Pancreas (tissue), 10 donors: Measurements from ENCODE around the gene CRIM1. TPM values are rescaled to one million over a fixed set of nuclear protein-coding genes. Genes with fewer than 3 reads are reported as not detected.

Source experiments
- ATAC-seq, 4 donors: fragments of 200-7000 bp; cut with Tn5 transposase; one replicate each; pipeline versions ENCODE4 v1.8.0 to v1.9.1; 2020; ENCODE audit warnings: mild to moderate bottlenecking in 4 of 4, moderate library complexity in 4 of 4
- DNase-seq, 6 donors: peaks; one replicate each; pipeline ENCODE4 v3.0.0-alpha.2; 2020
- FAIRE-seq: peaks from 2 replicates; lab custom pipeline; 2012; peaks lifted over from hg19 to GRCh38; lab: Jason Lieb, UNC
- H3K27ac ChIP-seq, 4 donors: fragments of 200-600 bp; sonication (generic); 1 replicate in 3 of 4; 2 replicates in 1 of 4; pipeline versions ENCODE4 v1.5.0 to v1.8.0; 2020
- H3K27me3 ChIP-seq, 4 donors: fragments of 200-600 bp; one replicate each; pipeline ENCODE4 v1.8.0; 2021
- H3K36me3 ChIP-seq, 3 donors: fragments of 200-600 bp; sonication (generic) in 1 of 3; one replicate each; pipeline versions ENCODE4 v1.5.0 to v1.8.0; 2020 to 2021
- H3K4me1 ChIP-seq, 3 donors: fragments of 200-600 bp; one replicate each; pipeline ENCODE4 v1.8.0; 2021
- H3K4me3 ChIP-seq, 4 donors: fragments of 200-600 bp; sonication (generic) in 2 of 4; one replicate each; pipeline versions ENCODE4 v1.5.0 to v1.8.0; 2020 to 2021
- H3K9me3 ChIP-seq, 4 donors: fragments of 200-600 bp; one replicate each; pipeline ENCODE4 v1.8.0; 2021
- CTCF ChIP-seq, 4 donors: fragments of 200-600 bp; sonication (generic) in 3 of 4; IDR thresholded peaks; one replicate each; pipeline versions ENCODE4 v1.5.0 to v1.8.0; 2021; ENCODE audit warnings: antibody characterized with exemption in 4 of 4
- WGBS, 2 donors: extraction: QIAGEN DNeasy Blood & Tissue Kit; methylation state at CpG; one replicate each; pipeline ENCODE4 v1.1.7; 2013; 5-methylcytosine and 5-hydroxymethylcytosine counted together
- intact Hi-C, 3 donors: fragments of 100-400 bp; cut with DNase I; formaldehyde crosslinking; loops; one replicate each; pipeline versions ENCODE4 v1.11.1 to v1.14.2; 2022
- polyA plus RNA-seq, 2 donors: library from polyadenylated mRNA; stranded (reverse); fragments of 200-250 nt; gene quantifications; one replicate each; pipeline ENCODE4 v1.2.3, GENCODE V29; 2013
- total RNA-seq, 6 donors: library from RNA; stranded (reverse); fragmentation: NEBNext Ultra II Directional in 4 of 6; extraction: Animal tissue kit (Norgen Biotek cat#: 25700) in 4 of 6; gene quantifications; one replicate each; pipeline versions ENCODE4 v1.2.1 to v1.2.4, GENCODE V29; 2021 to 2023
- donor health status: healthy with polysubstance abuse.
- donor health status: DM: no; HTN: no; CAD: no; lungs with moderate emphysema.
- donor health status: DM: no; HTN: no; CAD: no.
- donor health status: control.
- donor health status: control.
- donor health status: Bipolar disorder and iron deficiency.
- donor health status: DM: yes; HTN: yes; CAD: no.
- donor health status: DM: no; HTN: no; CAD: no.
- donor health status: DM: no; HTN: no; CAD: no.
- donor health status: DM: yes; HTN: yes; CAD: no.

CRIM1 gene
- total and polyA plus RNA-seq, 8 donors = 5.2 to 29.1 (median 20.2) TPM

GRCh38 chr2:36416370-36417165 is 61.0 kb downstream of the CRIM1 start:
- Histone ChIP-seq H3K27me3 (no peaks in the 10 kb centered on the region), H3K36me3 (no peaks in the 10 kb centered on the region), H3K27ac (no peak overlapping the region), H3K4me1 (peaks cover 9 to 15% (median 14%) of the 10 kb centered on the region in 3 donors), H3K9me3 (no peaks in the 10 kb centered on the region), H3K4me3 (no peak overlapping the region)
- peak in 3 of 4 donors; percentile 34 to 74 (median 51) for ATAC-seq
- no peak for TF ChIP-seq CTCF (IDR thresholded peaks at IDR 0.05)
- 21 to 25% methylated on average over 8 of the region's 8 CpGs for WGBS, 2 donors
- DNase-seq = no peak
- intact Hi-C loops = no loop called here
- no peak for FAIRE-seq

GRCh38 chr2:36420569-36421181 is 65.1 kb downstream of the CRIM1 start:
- no peak for ATAC-seq
- Histone ChIP-seq H3K27ac (no peak overlapping the region), H3K4me3 (no peak overlapping the region), H3K4me1 (peaks cover 8 to 14% (median 9%) of the 10 kb centered on the region in 3 donors), H3K27me3 (no peaks in the 10 kb centered on the region), H3K36me3 (no peaks in the 10 kb centered on the region), H3K9me3 (no peaks in the 10 kb centered on the region)
- intact Hi-C loops = no loop called here
- DNase-seq = no peak
- WGBS, 2 donors = 84 to 92% methylated on average over 6 of the region's 6 CpGs
- no peak for FAIRE-seq
- TF ChIP-seq CTCF (IDR thresholded peaks at IDR 0.05) = no peak

GRCh38 chr2:36421379-36421778 is 65.8 kb downstream of the CRIM1 start:
- Histone ChIP-seq H3K27me3 (no peaks in the 10 kb centered on the region), H3K36me3 (no peaks in the 10 kb centered on the region), H3K27ac (no peak overlapping the region), H3K9me3 (no peaks in the 10 kb centered on the region), H3K4me1 (peaks cover 2 to 8% (median 5%) of the 10 kb centered on the region in 3 donors), H3K4me3 (no peak overlapping the region)
- FAIRE-seq (no peak), ATAC-seq (no peak), DNase-seq (no peak)
- 93 to 96% methylated on average over 3 of the region's 3 CpGs for WGBS, 2 donors
- no peak for TF ChIP-seq CTCF (IDR thresholded peaks at IDR 0.05)
- intact Hi-C loops = no loop called here

- no peaks in the 10 kb centered on the region for H3K4me1 ChIP-seq
- no peaks in the 10 kb centered on the region for H3K9me3 ChIP-seq
- intact Hi-C loops = no loop called here
- no peak for DNase-seq
- no peak overlapping the region for H3K27ac ChIP-seq
- FAIRE-seq = no peak
- no peaks in the 10 kb centered on the region for H3K27me3 ChIP-seq
- H3K36me3 ChIP-seq = no peaks in the 10 kb centered on the region
- no peak for ATAC-seq
- TF ChIP-seq CTCF (IDR thresholded peaks at IDR 0.05) = no peak
- 72 to 82% methylated on average over 5 of the region's 5 CpGs for WGBS, 2 donors
- no peak overlapping the region for H3K4me3 ChIP-seq
Measured at GRCh38 chr2:36423172-36423571, 67.6 kb downstream of the CRIM1 start.
